ENCODE results near the gene CD300E. TPM values are rescaled to one million over a fixed set of nuclear protein-coding genes. Genes with fewer than 3 reads are reported as not detected.

Gene CD300E
- polyA plus RNA-seq (2013, experiment 1 of 4) = not detected
- polyA plus RNA-seq (2013, experiment 2 of 4) = not detected
- polyA plus RNA-seq (2013, experiment 3 of 4) = not detected
- polyA plus RNA-seq (2013, experiment 4 of 4) = not detected

DNA sequence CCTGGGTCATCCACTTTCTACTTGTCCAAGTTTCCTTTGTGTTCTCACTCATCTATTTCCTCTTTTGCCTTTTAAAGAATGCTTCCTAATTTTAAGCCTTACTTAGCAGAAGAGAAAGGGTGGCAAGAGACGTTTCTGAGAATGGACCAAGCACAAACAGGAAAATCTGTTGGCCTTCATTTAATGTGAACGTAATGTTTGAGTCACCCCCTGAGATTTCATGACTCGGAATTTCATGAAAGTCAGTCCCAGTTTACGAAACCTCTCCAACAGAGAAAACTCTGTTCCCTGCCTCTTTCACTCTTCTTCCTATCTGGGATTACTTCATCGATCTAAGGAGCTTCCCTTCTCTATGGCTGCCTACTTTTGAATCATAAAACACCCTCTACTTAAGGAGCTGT is at the start of gene CD300E:
TSS of gene CD300E (minus strand) at position 46 of the 401 bp plus-strand sequence. CDS start 117 bp downstream, outside the sequence.
- H3K4me1 ChIP-seq (ENCODE audit: control insufficient read depth, insufficient read depth, low read length) = no peaks in the 10 kb centered on the region
- H3K27me3 ChIP-seq (ENCODE audit: control insufficient read depth, insufficient read depth, low read length, poor library complexity, severe bottlenecking) = peaks cover 3% of the 10 kb centered on the region
- H3K4me3 ChIP-seq (ENCODE audit: insufficient read depth, low read depth, low read length) = no peak within 1 kb of the TSS
- no peaks in the 10 kb centered on the region for H3K36me3 ChIP-seq (ENCODE audit: control insufficient read depth, insufficient read depth, low read length)
- WGBS, 2 experiments = 87 to 88% methylated on average over 5 of the region's 5 CpGs
- no peak within 1 kb of the TSS for H3K27ac ChIP-seq (ENCODE audit: insufficient read depth, low read depth, low read length, poor library complexity, severe bottlenecking)
- H3K9me3 ChIP-seq (ENCODE audit: control insufficient read depth, low read length) = no peaks in the 10 kb centered on the region

GRCh38 chr17:74671031-74671771 is 47.7 kb upstream of the CD300E start:
- H3K9me3 ChIP-seq (ENCODE audit: control insufficient read depth, low read length) = no peaks in the 10 kb centered on the region
- H3K27ac ChIP-seq (ENCODE audit: insufficient read depth, low read depth, low read length, poor library complexity, severe bottlenecking) = no peak overlapping the region
- peaks cover 91% of the 10 kb centered on the region for H3K27me3 ChIP-seq (ENCODE audit: control insufficient read depth, insufficient read depth, low read length, poor library complexity, severe bottlenecking)
- H3K4me1 ChIP-seq (ENCODE audit: control insufficient read depth, insufficient read depth, low read length) = peaks cover 3% of the 10 kb centered on the region
- 8 to 10% methylated on average over 57 of the region's 57 CpGs for WGBS, 2 experiments
- H3K4me3 ChIP-seq (ENCODE audit: insufficient read depth, low read depth, low read length) = peak overlapping the region; percentile 0
- H3K36me3 ChIP-seq (ENCODE audit: control insufficient read depth, insufficient read depth, low read length) = no peaks in the 10 kb centered on the region

- 69 to 72% methylated on average over 6 of the region's 6 CpGs for WGBS, 2 experiments
- Histone ChIP-seq H3K4me3 (ENCODE audit: insufficient read depth, low read depth, low read length) (no peak overlapping the region), H3K27ac (ENCODE audit: insufficient read depth, low read depth, low read length, poor library complexity, severe bottlenecking) (no peak overlapping the region), H3K9me3 (ENCODE audit: control insufficient read depth, low read length) (no peaks in the 10 kb centered on the region), H3K4me1 (ENCODE audit: control insufficient read depth, insufficient read depth, low read length) (peaks cover 3% of the 10 kb centered on the region), H3K36me3 (ENCODE audit: control insufficient read depth, insufficient read depth, low read length) (no peaks in the 10 kb centered on the region), H3K27me3 (ENCODE audit: control insufficient read depth, insufficient read depth, low read length, poor library complexity, severe bottlenecking) (peaks cover 85% of the 10 kb centered on the region)
Observed at GRCh38 chr17:74670329-74670728, 46.8 kb upstream of the CD300E start.

DNA sequence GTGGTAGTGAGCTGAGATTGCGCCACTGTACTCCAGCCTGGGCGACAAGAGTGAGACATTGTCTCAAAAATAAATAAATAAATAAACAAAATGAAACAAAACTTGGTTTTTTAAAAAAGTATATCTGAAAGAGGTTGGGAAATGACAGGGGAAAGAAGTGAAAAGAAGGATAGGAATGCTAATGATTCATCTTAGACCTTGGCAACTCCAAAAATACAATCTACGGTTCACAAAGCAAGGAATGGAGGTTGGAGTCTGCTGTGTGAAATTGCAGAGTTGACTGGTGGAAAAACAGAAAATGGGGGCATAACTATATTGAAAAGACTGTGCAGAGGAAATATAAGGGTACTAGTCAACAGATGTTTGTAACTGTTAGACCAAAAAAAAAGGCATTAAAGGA is 40.0 kb upstream of the CD300E start:
- Histone ChIP-seq H3K9me3 (ENCODE audit: control insufficient read depth, low read length) (no peaks in the 10 kb centered on the region), H3K4me3 (ENCODE audit: insufficient read depth, low read depth, low read length) (no peak overlapping the region), H3K27me3 (ENCODE audit: control insufficient read depth, insufficient read depth, low read length, poor library complexity, severe bottlenecking) (peaks cover 28% of the 10 kb centered on the region), H3K36me3 (ENCODE audit: control insufficient read depth, insufficient read depth, low read length) (no peaks in the 10 kb centered on the region), H3K4me1 (ENCODE audit: control insufficient read depth, insufficient read depth, low read length) (no peaks in the 10 kb centered on the region), H3K27ac (ENCODE audit: insufficient read depth, low read depth, low read length, poor library complexity, severe bottlenecking) (no peak overlapping the region)
- 87 to 100% methylated on average over 1 to 3 of the region's 3 CpGs for WGBS, 2 experiments

- no peak overlapping the region for H3K27ac ChIP-seq (ENCODE audit: insufficient read depth, low read depth, low read length, poor library complexity, severe bottlenecking)
- no peaks in the 10 kb centered on the region for H3K4me1 ChIP-seq (ENCODE audit: control insufficient read depth, insufficient read depth, low read length)
- H3K36me3 ChIP-seq (ENCODE audit: control insufficient read depth, insufficient read depth, low read length) = no peaks in the 10 kb centered on the region
- H3K9me3 ChIP-seq (ENCODE audit: control insufficient read depth, low read length) = no peaks in the 10 kb centered on the region
- H3K27me3 ChIP-seq (ENCODE audit: control insufficient read depth, insufficient read depth, low read length, poor library complexity, severe bottlenecking) = peaks cover 14% of the 10 kb centered on the region
- H3K4me3 ChIP-seq (ENCODE audit: insufficient read depth, low read depth, low read length) = no peak overlapping the region
- WGBS, 2 experiments = 64% methylated on average over 3 of the region's 4 CpGs; no CpG with 5 or more reads in 1 of the 2 experiments
Observed at GRCh38 chr17:74659889-74660288, 36.4 kb upstream of the CD300E start.

DNA sequence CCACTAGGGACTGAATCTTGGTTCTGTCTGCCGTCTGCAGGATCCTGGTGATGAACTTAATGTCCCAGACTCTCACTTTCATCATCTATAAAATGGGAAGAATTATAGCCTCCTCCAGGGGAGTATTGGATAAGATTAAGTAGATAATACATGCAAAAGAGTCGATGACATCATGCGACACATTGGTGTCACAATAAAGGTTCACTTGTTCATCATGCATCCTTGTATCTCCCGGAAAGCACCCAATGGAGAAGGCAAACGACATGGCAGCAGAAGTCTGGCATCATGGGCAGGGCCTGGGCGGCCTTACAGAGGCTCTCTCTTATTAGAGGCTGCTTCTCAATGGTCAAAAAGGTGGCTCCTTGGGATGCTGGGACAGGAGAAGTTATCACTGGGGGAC is 35.1 kb upstream of the CD300E start:
- H3K36me3 ChIP-seq (ENCODE audit: control insufficient read depth, insufficient read depth, low read length) = no peaks in the 10 kb centered on the region
- H3K4me3 ChIP-seq (ENCODE audit: insufficient read depth, low read depth, low read length) = no peak overlapping the region
- peaks cover 16% of the 10 kb centered on the region for H3K27me3 ChIP-seq (ENCODE audit: control insufficient read depth, insufficient read depth, low read length, poor library complexity, severe bottlenecking)
- H3K4me1 ChIP-seq (ENCODE audit: control insufficient read depth, insufficient read depth, low read length) = no peaks in the 10 kb centered on the region
- no peaks in the 10 kb centered on the region for H3K9me3 ChIP-seq (ENCODE audit: control insufficient read depth, low read length)
- WGBS, 2 experiments = 89 to 92% methylated on average over 6 of the region's 6 CpGs
- H3K27ac ChIP-seq (ENCODE audit: insufficient read depth, low read depth, low read length, poor library complexity, severe bottlenecking) = no peak overlapping the region

DNA sequence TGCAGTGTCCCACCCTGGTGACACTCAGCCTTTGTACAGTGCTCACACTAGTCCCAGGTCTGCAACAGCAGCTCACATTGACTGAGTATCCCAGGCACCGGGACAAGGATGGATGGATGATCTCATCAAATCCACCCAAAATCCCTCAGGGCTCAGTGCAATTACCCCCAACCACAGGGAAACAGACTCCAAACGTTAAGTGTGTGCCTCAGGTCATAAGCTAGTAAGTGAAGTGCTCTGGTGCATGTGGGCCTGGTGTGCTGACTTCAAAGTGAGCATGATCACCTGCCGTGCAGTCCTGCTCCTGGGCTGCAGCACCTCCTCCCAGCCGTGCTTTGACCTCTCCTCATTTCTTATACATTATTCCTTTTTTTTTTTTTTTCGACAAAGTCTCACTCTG is 31.2 kb upstream of the CD300E start:
- Histone ChIP-seq H3K36me3 (ENCODE audit: control insufficient read depth, insufficient read depth, low read length) (no peaks in the 10 kb centered on the region), H3K27ac (ENCODE audit: insufficient read depth, low read depth, low read length, poor library complexity, severe bottlenecking) (no peak overlapping the region), H3K4me1 (ENCODE audit: control insufficient read depth, insufficient read depth, low read length) (no peaks in the 10 kb centered on the region), H3K9me3 (ENCODE audit: control insufficient read depth, low read length) (no peaks in the 10 kb centered on the region), H3K27me3 (ENCODE audit: control insufficient read depth, insufficient read depth, low read length, poor library complexity, severe bottlenecking) (peaks cover 46% of the 10 kb centered on the region), H3K4me3 (ENCODE audit: insufficient read depth, low read depth, low read length) (no peak overlapping the region)
- WGBS, 2 experiments = 59 to 65% methylated on average over 5 of the region's 5 CpGs

DNA sequence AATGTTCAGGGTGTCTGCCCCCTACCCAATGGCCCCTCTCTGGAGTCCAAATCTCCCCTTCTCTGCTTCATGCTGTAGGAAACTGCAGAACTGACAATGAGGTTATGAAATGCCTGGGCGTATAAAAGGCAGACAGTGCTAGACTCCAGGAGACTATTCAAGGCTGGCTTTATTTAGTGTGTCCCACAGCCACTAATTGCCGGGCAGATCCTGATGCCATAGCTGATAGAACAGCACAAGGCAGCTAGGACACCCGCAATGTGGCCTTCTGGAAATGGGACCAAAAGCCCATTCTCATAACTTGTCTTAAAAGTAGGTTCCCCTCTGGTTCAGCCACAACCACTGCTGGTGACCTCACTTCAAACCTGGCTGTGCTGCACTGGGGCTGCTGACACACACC is 28.5 kb upstream of the CD300E start:
- no peaks in the 10 kb centered on the region for H3K36me3 ChIP-seq (ENCODE audit: control insufficient read depth, insufficient read depth, low read length)
- peaks cover 43% of the 10 kb centered on the region for H3K27me3 ChIP-seq (ENCODE audit: control insufficient read depth, insufficient read depth, low read length, poor library complexity, severe bottlenecking)
- 86 to 88% methylated on average over 3 of the region's 3 CpGs for WGBS, 2 experiments
- H3K9me3 ChIP-seq (ENCODE audit: control insufficient read depth, low read length) = no peaks in the 10 kb centered on the region
- H3K4me1 ChIP-seq (ENCODE audit: control insufficient read depth, insufficient read depth, low read length) = no peaks in the 10 kb centered on the region
- no peak overlapping the region for H3K27ac ChIP-seq (ENCODE audit: insufficient read depth, low read depth, low read length, poor library complexity, severe bottlenecking)
- H3K4me3 ChIP-seq (ENCODE audit: insufficient read depth, low read depth, low read length) = no peak overlapping the region

GRCh38 chr17:74649909-74650308 is 26.4 kb upstream of the CD300E start:
- Histone ChIP-seq H3K4me3 (ENCODE audit: insufficient read depth, low read depth, low read length) (no peak overlapping the region), H3K27ac (ENCODE audit: insufficient read depth, low read depth, low read length, poor library complexity, severe bottlenecking) (no peak overlapping the region), H3K36me3 (ENCODE audit: control insufficient read depth, insufficient read depth, low read length) (no peaks in the 10 kb centered on the region), H3K27me3 (ENCODE audit: control insufficient read depth, insufficient read depth, low read length, poor library complexity, severe bottlenecking) (peaks cover 43% of the 10 kb centered on the region), H3K9me3 (ENCODE audit: control insufficient read depth, low read length) (no peaks in the 10 kb centered on the region), H3K4me1 (ENCODE audit: control insufficient read depth, insufficient read depth, low read length) (no peaks in the 10 kb centered on the region)
- 89 to 91% methylated on average over 6 of the region's 6 CpGs for WGBS, 2 experiments

- WGBS, 2 experiments = 85 to 88% methylated on average over 9 of the region's 9 CpGs
- Histone ChIP-seq H3K27me3 (ENCODE audit: control insufficient read depth, insufficient read depth, low read length, poor library complexity, severe bottlenecking) (peaks cover 31% of the 10 kb centered on the region), H3K36me3 (ENCODE audit: control insufficient read depth, insufficient read depth, low read length) (no peaks in the 10 kb centered on the region), H3K4me1 (ENCODE audit: control insufficient read depth, insufficient read depth, low read length) (no peaks in the 10 kb centered on the region), H3K9me3 (ENCODE audit: control insufficient read depth, low read length) (no peaks in the 10 kb centered on the region), H3K27ac (ENCODE audit: insufficient read depth, low read depth, low read length, poor library complexity, severe bottlenecking) (no peak overlapping the region), H3K4me3 (ENCODE audit: insufficient read depth, low read depth, low read length) (no peak overlapping the region)
Observed at GRCh38 chr17:74647871-74648672, 24.5 kb upstream of the CD300E start.

Data from ectodermal cell (in vitro differentiated cells).